Ectodermal cell (in vitro differentiated cells): ENCODE results near the gene HIVEP1.
"Not testable (repeated sequence)": the region's sequence is repeated elsewhere in the genome, so short reads cannot be mapped to it uniquely, and the experiment has no call there.

ENCODE experiments used
- H3K27ac ChIP-seq: 2 replicates; pipeline ENCODE4 v1.7.0; 2013; ENCODE audit warnings: mild to moderate bottlenecking, low read depth, low read length; ENCODE audit not compliant: insufficient read depth, poor library complexity, severe bottlenecking
- H3K27me3 ChIP-seq: 2 replicates; pipeline ENCODE4 v1.7.0; 2013; ENCODE audit warnings: mild to moderate bottlenecking, low read length; ENCODE audit not compliant: insufficient read depth, control insufficient read depth, poor library complexity, severe bottlenecking
- H3K36me3 ChIP-seq: one replicate; pipeline ENCODE4 v1.7.0; 2013; ENCODE audit warnings: low read length; ENCODE audit not compliant: control insufficient read depth, insufficient read depth
- H3K4me1 ChIP-seq: one replicate; pipeline ENCODE4 v1.7.0; 2013; ENCODE audit warnings: low read length; ENCODE audit not compliant: control insufficient read depth, insufficient read depth
- H3K4me3 ChIP-seq: 2 replicates; pipeline ENCODE4 v1.7.0; 2013; ENCODE audit warnings: low read depth, low read length, control low read depth; ENCODE audit not compliant: insufficient read depth
- H3K9me3 ChIP-seq: 2 replicates; pipeline ENCODE4 v1.7.0; 2013; ENCODE audit warnings: mild to moderate bottlenecking, low read length, moderate library complexity; ENCODE audit not compliant: control insufficient read depth
- WGBS, 2 experiments: methylation state at CpG; one replicate each; pipeline ENCODE4 v1.1.7; 2013; ENCODE audit warnings: missing lambda C conversion rate in 2 of 2; 5-methylcytosine and 5-hydroxymethylcytosine counted together

The HIVEP1 gene

DNA sequence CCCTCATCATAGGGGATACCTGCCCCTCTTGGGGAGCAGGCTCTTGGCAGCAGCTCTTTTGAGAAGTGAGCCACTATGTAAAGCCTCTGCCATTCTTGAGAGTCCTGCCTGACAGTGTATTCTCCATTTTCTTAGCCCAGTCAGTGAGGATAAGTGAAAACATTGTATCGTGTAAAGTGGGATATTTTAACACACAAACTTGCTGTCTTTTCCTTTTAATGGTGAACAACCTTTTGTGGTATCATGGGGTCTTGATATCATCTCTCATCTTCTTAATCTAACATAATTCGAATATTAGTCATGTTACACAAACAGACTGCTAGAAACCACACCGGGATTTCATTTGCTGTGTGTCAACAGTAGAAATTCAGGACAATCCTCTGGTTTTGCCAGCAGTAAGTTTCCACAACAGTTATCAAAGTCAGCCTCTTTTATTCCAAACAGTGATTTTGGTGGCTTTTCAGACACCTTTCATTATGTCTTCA lies 136.2 kb downstream of the HIVEP1 start:
- Histone ChIP-seq H3K36me3 (no peaks in the 10 kb centered on the region), H3K27me3 (no peaks in the 10 kb centered on the region), H3K4me3 (no peak overlapping the region), H3K9me3 (no peaks in the 10 kb centered on the region), H3K27ac (no peak overlapping the region), H3K4me1 (peaks cover 8% of the 10 kb centered on the region)
- WGBS, 2 experiments = 90 to 93% methylated on average over 2 to 3 of the region's 3 CpGs

DNA sequence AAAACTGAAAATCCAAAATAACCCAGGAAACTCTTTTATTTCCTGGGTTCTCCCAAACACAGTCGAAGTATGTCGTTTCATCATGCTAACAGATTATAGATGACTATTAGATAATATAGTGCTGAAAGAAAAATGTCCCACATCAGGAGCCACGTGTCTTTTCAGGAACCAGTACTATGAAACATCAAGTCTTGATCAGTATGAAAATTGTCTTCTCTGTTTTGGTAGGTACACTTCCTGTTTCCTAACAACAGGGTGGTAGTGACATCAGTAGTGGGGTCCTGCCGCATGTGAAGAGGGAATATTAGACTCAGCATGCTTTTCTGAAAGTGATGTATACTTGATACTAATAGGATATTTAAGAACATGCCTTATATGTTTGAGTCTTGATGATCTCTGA lies 136.7 kb downstream of the HIVEP1 start:
- Histone ChIP-seq H3K9me3 (no peaks in the 10 kb centered on the region), H3K27me3 (no peaks in the 10 kb centered on the region), H3K4me3 (no peak overlapping the region), H3K36me3 (no peaks in the 10 kb centered on the region), H3K4me1 (peaks cover 8% of the 10 kb centered on the region), H3K27ac (no peak overlapping the region)
- WGBS, 2 experiments = 83 to 94% methylated on average over 4 of the region's 4 CpGs

DNA sequence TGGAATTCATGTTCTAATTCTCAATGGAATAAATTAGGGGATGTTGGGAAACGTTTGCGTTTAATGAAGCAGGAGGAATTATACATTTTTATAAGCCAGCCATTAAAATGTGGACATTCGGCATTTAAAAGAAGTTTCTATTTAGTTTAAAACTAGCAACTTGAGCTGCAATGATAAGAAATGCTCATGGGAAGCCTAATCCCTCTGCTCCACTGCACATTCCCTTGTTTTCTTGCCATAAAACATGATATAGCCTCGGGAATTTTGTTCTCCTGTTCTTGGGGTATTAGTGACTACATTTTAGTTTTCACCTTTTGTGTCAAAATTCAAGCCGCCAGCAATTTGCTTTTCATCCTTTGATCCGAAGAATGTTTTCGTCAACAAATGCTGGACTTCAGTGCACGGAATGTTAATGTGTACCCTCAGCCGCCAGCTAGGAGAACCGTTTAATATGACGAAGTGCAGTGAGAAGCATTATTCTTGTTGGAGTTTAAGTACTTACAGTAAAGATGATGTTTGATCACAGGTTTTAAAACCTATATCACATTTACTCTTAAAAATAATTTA lies 137.9 kb downstream of the HIVEP1 start:
- H3K4me3 ChIP-seq = no peak overlapping the region
- WGBS, 2 experiments = 87 to 90% methylated on average over 11 of the region's 11 CpGs
- no peaks in the 10 kb centered on the region for H3K36me3 ChIP-seq
- H3K27ac ChIP-seq = no peak overlapping the region
- no peaks in the 10 kb centered on the region for H3K27me3 ChIP-seq
- peaks cover 8% of the 10 kb centered on the region for H3K4me1 ChIP-seq
- no peaks in the 10 kb centered on the region for H3K9me3 ChIP-seq

DNA sequence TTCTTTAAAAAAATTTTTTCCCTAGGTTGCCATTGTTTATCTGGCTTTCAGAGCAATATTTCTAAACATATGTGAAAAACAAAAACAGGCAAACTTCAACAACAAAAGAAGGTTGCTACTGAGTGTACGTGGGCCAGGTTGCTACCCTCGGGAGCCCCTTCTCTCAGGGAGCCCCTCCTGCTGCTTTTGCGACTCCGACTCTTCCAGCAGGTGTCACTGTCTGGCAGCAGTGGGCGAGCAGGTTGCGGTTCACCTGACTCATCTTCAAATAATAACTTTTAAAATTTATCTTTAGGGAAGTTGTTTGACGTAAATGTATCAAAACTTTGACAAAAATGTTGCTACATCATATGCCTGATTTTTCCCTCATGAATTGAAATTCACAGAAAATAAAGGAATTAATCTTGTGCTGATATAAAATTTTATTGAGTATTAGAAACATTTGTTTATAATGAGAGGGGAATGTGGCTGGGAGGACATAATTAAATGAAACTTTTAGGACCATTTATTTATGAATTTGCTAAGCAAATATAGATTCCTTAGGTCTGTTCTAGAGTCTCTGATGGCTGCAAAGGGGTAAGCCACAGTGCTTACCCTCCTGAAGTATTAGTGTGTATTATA lies 138.8 kb downstream of the HIVEP1 start:
- Histone ChIP-seq H3K4me1 (peaks cover 8% of the 10 kb centered on the region), H3K4me3 (no peak overlapping the region), H3K9me3 (no peaks in the 10 kb centered on the region), H3K27me3 (no peaks in the 10 kb centered on the region), H3K36me3 (no peaks in the 10 kb centered on the region), H3K27ac (no peak overlapping the region)
- WGBS, 2 experiments = 35 to 51% methylated on average over 4 to 6 of the region's 7 CpGs

DNA sequence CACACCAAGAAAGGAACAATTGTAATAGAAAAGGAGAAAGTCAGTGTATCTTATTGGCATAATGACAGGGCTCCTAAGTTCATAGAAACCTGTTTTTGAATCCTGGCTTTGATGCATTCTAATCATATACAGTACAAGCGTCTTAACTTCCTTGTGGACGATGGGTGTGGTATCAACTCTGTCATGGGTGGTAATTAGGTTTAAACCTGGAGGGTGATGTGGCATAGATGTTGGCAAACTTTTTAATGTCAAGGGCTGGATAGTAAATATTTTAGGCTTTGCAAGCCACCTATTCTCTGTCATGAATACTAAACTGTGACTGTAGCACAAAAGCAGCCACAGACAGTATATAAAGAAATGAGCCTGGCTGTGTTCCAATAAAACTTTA lies 139.3 kb downstream of the HIVEP1 start:
- WGBS, 2 experiments = 96 to 100% methylated on average over 2 of the region's 2 CpGs
- Histone ChIP-seq H3K4me1 (peaks cover 8% of the 10 kb centered on the region), H3K27ac (no peak overlapping the region), H3K36me3 (no peaks in the 10 kb centered on the region), H3K27me3 (no peaks in the 10 kb centered on the region), H3K9me3 (no peaks in the 10 kb centered on the region), H3K4me3 (no peak overlapping the region)

DNA sequence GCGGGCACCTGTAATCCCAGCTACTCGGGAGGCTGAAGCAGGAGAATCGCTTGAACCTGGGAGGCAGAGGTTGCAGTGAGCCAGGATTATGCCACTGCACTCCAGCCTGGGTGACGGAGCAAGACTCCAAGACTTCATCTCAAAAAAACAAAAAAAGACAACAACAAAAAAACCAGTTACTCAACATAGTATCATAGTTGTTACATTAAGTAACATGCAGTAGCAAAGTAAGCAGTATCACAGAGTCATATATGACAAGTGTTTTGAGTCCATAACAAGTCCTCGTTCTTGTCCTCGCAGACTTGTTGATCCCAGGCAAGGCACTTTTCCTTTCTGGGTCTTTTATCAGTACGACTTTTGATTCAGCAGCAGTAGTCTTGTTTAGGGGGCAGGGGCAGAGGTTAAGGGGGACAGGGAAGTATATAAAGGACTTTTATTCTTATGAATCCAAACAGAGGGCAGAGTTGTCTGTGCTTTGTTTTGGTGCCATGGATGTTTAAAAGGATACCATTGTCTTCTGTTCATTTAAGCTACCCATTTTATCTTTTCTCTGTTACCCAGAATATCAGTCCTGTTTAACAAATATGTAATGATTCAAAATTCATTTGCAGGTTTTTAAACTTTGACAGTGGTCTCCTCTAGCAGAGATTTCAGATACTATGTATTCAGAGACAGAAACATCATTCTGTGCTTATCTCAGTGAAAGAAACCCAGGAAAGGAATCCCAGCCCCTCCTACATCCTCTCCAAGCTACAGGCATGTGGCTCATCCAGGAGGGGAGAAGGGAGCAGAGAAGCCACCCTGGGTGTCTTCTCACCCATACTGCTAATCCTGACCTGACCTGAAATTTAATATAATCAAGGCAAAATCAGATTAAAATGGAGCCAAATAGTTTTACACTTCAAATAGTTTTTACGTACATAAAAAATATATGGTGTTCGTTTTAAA lies 140.2 kb downstream of the HIVEP1 start:
- Histone ChIP-seq H3K36me3 (no peaks in the 10 kb centered on the region), H3K4me3 (no peak overlapping the region), H3K4me1 (peaks cover 8% of the 10 kb centered on the region), H3K27me3 (no peaks in the 10 kb centered on the region), H3K27ac (peak overlapping the region; percentile 59), H3K9me3 (no peaks in the 10 kb centered on the region)
- 88 to 93% methylated on average over 7 of the region's 9 CpGs for WGBS, 2 experiments

DNA sequence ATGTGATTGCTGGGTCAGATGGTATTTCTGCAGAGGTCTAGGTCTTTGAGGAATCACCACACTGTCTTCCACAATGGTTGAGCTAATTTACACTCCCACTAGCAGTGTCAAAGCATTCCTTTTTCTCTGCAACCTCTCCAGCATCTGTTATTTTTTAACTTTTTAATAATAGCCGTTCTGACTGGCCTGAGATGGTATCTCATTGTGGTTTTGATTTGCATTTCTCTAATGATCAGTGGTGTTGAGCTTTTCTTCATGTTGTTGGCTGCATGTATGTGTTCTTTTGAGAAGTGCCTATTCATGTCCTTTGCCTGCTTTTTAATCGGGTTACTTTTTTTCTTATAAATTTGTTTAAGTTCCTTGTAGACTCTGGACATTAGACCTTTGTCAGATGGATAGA lies 143.7 kb downstream of the HIVEP1 start:
- H3K9me3 ChIP-seq, H3K27me3 ChIP-seq, H3K4me3 ChIP-seq, H3K4me1 ChIP-seq, H3K36me3 ChIP-seq, H3K27ac ChIP-seq: not testable (repeated sequence)
- 87 to 98% methylated on average over 2 of the region's 2 CpGs for WGBS, 2 experiments

DNA sequence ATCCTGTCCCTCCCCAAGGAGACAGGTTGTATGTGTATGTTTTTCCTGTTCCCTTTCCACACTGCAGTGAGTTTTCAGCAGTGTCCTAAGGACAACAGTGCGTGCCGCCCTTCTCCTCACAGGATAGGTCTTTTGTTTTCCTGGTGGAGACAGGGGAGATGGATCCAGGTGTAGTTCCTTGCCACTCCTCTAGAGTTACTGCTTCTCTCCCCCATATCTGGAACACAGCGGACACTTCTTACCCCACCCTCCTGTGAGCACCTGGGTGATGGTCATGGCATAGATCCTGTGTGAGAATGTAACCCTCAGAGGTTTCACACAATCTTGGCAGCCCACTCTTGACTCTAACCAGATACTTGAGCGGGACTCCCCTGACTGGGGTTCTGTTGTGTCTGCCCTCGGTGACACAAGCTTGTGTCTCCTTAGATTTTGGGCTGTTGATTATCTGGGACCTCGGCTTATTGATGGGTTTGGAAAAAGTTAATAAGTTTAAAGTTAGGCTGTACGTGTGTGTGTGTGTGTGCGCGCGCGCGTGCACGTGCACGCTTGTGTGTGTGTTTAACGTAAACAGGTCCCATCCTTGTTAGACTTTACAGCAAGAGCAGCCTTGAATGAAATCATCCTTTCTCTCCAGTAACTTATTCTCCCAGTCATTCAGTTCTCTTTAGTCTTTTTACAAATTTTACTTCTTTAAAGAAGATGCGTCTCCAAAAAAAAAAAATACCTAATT lies 146.7 kb downstream of the HIVEP1 start:
- WGBS, 2 experiments = 97% methylated on average over 16 of the region's 16 CpGs
- Histone ChIP-seq H3K4me3 (no peak overlapping the region), H3K27me3 (no peaks in the 10 kb centered on the region), H3K36me3 (peaks cover 4% of the 10 kb centered on the region), H3K9me3 (no peaks in the 10 kb centered on the region), H3K27ac (no peak overlapping the region), H3K4me1 (no peaks in the 10 kb centered on the region)

DNA sequence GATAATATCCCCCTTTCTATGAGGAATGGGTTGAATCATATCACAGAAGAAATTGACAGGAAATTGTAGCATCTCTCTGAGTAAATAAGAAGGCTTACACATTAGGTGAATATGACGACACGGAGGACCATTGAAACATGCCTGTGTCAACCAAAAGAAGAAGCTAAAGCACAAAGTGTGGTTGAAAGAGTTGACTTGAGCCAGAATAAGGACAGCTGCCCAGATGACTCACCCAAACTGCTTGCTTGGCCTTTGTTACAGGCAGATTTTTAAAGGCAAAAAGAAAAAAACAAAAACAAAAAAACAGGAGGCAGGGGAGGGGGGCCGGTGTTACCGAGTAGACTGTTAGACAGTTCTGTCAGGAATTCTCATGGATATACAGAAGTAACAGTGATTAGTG lies 148.2 kb downstream of the HIVEP1 start:
- no peaks in the 10 kb centered on the region for H3K9me3 ChIP-seq
- H3K4me1 ChIP-seq = no peaks in the 10 kb centered on the region
- 91 to 94% methylated on average over 4 of the region's 4 CpGs for WGBS, 2 experiments
- H3K4me3 ChIP-seq = no peak overlapping the region
- H3K27me3 ChIP-seq = no peaks in the 10 kb centered on the region
- no peak overlapping the region for H3K27ac ChIP-seq
- peaks cover 9% of the 10 kb centered on the region for H3K36me3 ChIP-seq

DNA sequence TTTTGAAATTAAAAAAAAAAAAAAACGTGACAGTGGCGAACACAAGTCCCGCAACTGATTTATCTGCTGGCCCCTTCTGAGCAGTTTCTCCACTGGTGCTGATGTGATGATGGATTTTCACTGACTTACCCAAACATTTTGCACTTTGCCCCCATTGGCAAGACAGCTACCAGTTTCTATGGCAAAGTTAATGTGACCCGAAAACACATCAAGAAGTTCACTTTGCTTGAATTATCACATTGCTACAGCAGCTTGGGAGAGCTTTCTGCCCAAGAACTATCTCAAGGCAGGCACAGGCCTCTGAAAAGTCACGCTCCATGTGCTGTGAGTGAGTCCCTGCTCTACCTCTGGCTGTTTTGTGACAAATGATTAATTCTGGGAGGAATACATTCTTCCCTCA lies 150.1 kb downstream of the HIVEP1 start:
- H3K27ac ChIP-seq = no peak overlapping the region
- WGBS, 2 experiments = 97% methylated on average over 4 to 5 of the region's 5 CpGs

More for the DNA sequence above, 150.1 kb downstream of the HIVEP1 start:
- H3K27me3 ChIP-seq = no peaks in the 10 kb centered on the region
- H3K9me3 ChIP-seq = no peaks in the 10 kb centered on the region
- H3K4me1 ChIP-seq = no peaks in the 10 kb centered on the region
- H3K36me3 ChIP-seq = peaks cover 9% of the 10 kb centered on the region
- H3K4me3 ChIP-seq = no peak overlapping the region
